Measurements from ENCODE around the gene HTR3A.
"Not testable (repeated sequence)": the region's sequence is repeated elsewhere in the genome, so short reads cannot be mapped to it uniquely, and the experiment has no call there.

Gene HTR3A

DNA sequence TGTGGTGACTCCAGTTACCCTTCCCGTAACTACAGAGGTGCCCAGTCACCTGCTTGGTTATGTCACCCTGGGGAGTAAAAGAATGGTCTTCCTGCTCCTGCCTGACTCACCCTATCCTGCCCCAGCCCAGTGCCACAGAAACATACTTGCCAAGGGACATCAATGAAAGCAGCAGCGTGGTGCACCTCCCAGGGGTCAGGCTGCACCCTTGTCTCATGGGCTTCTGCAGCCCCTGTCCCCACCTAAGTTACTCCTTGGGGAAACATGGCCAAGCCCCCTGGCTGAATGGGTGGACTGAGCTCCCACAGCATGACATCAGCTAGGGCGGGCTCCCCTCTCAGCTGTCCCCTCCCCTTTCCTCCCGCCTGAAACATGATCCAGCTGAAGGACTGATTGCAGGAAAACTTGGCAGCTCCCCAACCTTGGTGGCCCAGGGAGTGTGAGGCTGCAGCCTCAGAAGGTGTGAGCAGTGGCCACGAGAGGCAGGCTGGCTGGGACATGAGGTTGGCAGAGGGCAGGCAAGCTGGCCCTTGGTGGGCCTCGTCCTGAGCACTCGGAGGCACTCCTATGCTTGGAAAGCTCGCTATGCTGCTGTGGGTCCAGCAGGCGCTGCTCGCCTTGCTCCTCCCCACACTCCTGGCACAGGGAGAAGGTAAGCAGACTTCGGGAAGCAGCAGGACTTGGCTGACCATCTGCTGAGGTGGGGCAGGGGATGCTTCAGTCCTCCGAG, at the start of gene HTR3A:
Gene HTR3A (plus strand): TSS at position 368 of the 730 bp plus-strand sequence. CDS start 218 bp downstream, at position 586.
- Mint-ChIP-seq H3K9me3 (no peaks in the 10 kb centered on the region), H3K27me3 (peaks cover 35% of the 10 kb centered on the region), H3K4me3 (no peak within 1 kb of the TSS), H3K36me3 (no peaks in the 10 kb centered on the region), H3K27ac (no peak within 1 kb of the TSS), H3K4me1 (no peaks in the 10 kb centered on the region)
- CTCF ChIA-PET = interaction anchor here (1.2 kb wide), 1 partner anchor 79 kb away, joined by 6 read pairs; no protein-coding TSS in a partner anchor
- DNase-seq = no peak

GRCh38 chr11:113926273-113927197, 48.4 kb upstream of the HTR3A start:
- H3K27ac Mint-ChIP-seq = no peak overlapping the region
- no peaks in the 10 kb centered on the region for H3K9me3 Mint-ChIP-seq
- no peaks in the 10 kb centered on the region for H3K4me1 Mint-ChIP-seq
- DNase-seq = no peak
- peaks cover 4% of the 10 kb centered on the region for H3K27me3 Mint-ChIP-seq
- no peaks in the 10 kb centered on the region for H3K36me3 Mint-ChIP-seq
- H3K4me3 Mint-ChIP-seq = no peak overlapping the region
- CTCF ChIA-PET = no interaction called here

DNA sequence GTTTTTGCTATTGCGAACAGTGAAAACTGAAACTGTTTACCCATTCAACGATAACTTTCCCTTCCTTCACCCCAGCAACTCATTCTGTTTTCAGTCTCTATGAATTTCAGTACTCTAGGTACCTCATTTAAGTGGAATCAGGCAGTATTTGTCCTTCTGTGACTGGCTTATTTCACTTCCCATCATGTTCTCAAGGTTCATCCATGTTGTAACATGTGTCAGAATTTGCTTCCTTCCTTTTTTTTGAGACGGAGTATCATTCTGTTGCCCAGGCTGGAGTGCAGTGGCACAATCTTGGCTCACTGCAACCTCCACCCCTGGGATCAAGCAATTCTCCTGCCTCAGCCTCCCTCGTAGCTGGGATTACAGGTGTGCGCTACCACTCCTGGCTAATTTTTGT, 46.6 kb upstream of the HTR3A start:
- peaks cover 4% of the 10 kb centered on the region for H3K27me3 Mint-ChIP-seq
- H3K9me3 Mint-ChIP-seq = no peaks in the 10 kb centered on the region
- H3K4me1 Mint-ChIP-seq = no peaks in the 10 kb centered on the region
- no peak overlapping the region for H3K4me3 Mint-ChIP-seq
- H3K27ac Mint-ChIP-seq = no peak overlapping the region
- CTCF ChIA-PET = no interaction called here
- no peak for DNase-seq
- no peaks in the 10 kb centered on the region for H3K36me3 Mint-ChIP-seq

GRCh38 chr11:113932788-113933187, 42.1 kb upstream of the HTR3A start:
- Mint-ChIP-seq H3K27me3 (peaks cover 14% of the 10 kb centered on the region), H3K4me1 (no peaks in the 10 kb centered on the region), H3K27ac (no peak overlapping the region), H3K4me3 (no peak overlapping the region), H3K36me3 (no peaks in the 10 kb centered on the region), H3K9me3 (no peaks in the 10 kb centered on the region)
- CTCF ChIA-PET = no interaction called here
- no peak for DNase-seq

- H3K4me1 Mint-ChIP-seq, CTCF ChIA-PET, H3K9me3 Mint-ChIP-seq, DNase-seq, H3K4me3 Mint-ChIP-seq, H3K36me3 Mint-ChIP-seq, H3K27ac Mint-ChIP-seq: not testable (repeated sequence)
- H3K27me3 Mint-ChIP-seq = peaks cover 17% of the 10 kb centered on the region
These were observed 40.7 kb upstream of the HTR3A start for GRCh38 chr11:113934193-113934592.

GRCh38 chr11:113934761-113935160, 40.1 kb upstream of the HTR3A start:
- H3K36me3 Mint-ChIP-seq = no peaks in the 10 kb centered on the region
- no peak overlapping the region for H3K27ac Mint-ChIP-seq
- H3K27me3 Mint-ChIP-seq = peaks cover 17% of the 10 kb centered on the region
- no peaks in the 10 kb centered on the region for H3K4me1 Mint-ChIP-seq
- no peak for DNase-seq
- H3K4me3 Mint-ChIP-seq = no peak overlapping the region
- no peaks in the 10 kb centered on the region for H3K9me3 Mint-ChIP-seq
- CTCF ChIA-PET = no interaction called here

- no peak overlapping the region for H3K4me3 Mint-ChIP-seq
- CTCF ChIA-PET = no interaction called here
- H3K36me3 Mint-ChIP-seq = no peaks in the 10 kb centered on the region
- no peaks in the 10 kb centered on the region for H3K9me3 Mint-ChIP-seq
- no peak for DNase-seq
- no peak overlapping the region for H3K27ac Mint-ChIP-seq
- H3K27me3 Mint-ChIP-seq = peaks cover 17% of the 10 kb centered on the region
- no peaks in the 10 kb centered on the region for H3K4me1 Mint-ChIP-seq
These were observed 39.0 kb upstream of the HTR3A start for GRCh38 chr11:113935858-113936257.

DNA sequence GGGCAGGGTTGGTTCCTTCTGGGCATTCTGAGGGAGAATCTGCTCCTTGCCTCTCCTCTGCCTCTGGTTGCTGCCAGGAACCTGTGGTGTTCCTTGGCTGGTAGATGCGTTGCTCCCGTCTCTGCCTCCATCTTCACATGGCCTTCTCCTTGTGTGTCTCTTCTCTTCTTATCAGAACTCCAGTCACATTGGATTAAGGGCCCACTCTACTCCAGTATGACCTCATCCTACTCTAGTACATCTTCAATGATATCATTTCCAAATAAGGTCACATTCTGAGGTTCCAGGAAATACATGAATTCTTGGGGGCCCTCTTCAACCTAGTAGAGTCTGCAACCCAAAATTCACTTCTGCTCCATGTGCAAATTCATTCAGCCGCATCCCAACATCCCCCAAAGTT, 37.0 kb upstream of the HTR3A start:
- Mint-ChIP-seq H3K27ac (no peak overlapping the region), H3K9me3 (no peaks in the 10 kb centered on the region), H3K27me3 (peaks cover 17% of the 10 kb centered on the region), H3K36me3 (no peaks in the 10 kb centered on the region), H3K4me1 (no peaks in the 10 kb centered on the region), H3K4me3 (no peak overlapping the region)
- CTCF ChIA-PET = no interaction called here
- no peak for DNase-seq

DNA sequence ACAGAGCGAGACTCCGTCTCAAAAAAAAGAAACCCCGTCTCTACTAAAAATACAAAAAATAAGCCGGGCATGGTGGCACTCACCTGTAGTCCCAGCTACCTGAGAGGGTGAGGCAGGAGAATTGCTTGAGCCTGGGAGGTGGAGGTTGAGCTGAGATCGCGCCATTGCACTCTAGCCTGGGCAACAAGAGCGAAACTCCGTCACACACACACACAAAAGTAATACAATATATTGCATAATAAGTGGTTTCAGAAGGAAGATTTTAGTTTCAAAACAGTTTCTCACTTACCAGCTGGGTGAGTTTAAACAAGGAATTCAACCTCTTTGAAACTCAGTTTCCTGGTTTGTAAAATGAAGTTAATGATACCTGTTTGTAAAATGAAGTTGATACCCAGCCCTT, 32.7 kb upstream of the HTR3A start:
- CTCF ChIA-PET = interaction anchor here (1.0 kb wide), 1 partner anchor 52 kb away, joined by 3 read pairs; no protein-coding TSS in a partner anchor
- Mint-ChIP-seq H3K36me3 (no peaks in the 10 kb centered on the region), H3K27me3 (peaks cover 4% of the 10 kb centered on the region), H3K4me3 (no peak overlapping the region), H3K4me1 (no peaks in the 10 kb centered on the region), H3K27ac (no peak overlapping the region), H3K9me3 (no peaks in the 10 kb centered on the region)
- DNase-seq = no peak

- H3K27ac Mint-ChIP-seq, DNase-seq, H3K9me3 Mint-ChIP-seq, H3K4me1 Mint-ChIP-seq, CTCF ChIA-PET, H3K4me3 Mint-ChIP-seq, H3K36me3 Mint-ChIP-seq: not testable (repeated sequence)
- peaks cover 13% of the 10 kb centered on the region for H3K27me3 Mint-ChIP-seq
These were observed 28.7 kb upstream of the HTR3A start for GRCh38 chr11:113946162-113946561.

DNA sequence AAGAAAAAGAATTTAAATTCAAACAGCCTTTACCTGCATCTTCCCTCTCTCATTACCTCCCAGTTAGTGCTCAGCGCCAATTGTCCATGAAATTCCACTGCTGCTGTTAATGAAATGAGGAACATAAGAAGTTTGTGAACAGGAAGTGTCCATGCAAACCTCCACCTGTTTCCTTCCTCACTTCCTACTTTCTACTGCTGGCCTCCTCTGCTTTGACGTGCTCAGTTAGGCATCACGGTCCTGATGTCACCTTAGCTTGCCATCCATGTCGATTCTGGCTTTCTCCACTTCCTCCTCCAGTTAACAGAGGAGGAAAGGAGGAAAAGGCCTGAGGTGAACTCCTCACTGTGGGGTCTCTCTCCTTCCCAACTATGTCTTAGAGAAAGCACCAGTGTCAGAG, 26.9 kb upstream of the HTR3A start:
- H3K4me3 Mint-ChIP-seq = no peak overlapping the region
- H3K9me3 Mint-ChIP-seq = no peaks in the 10 kb centered on the region

GRCh38 chr11:113949891-113950290, 25.0 kb upstream of the HTR3A start:
- H3K4me3 Mint-ChIP-seq = no peak overlapping the region
- no peak for DNase-seq
- no peaks in the 10 kb centered on the region for H3K36me3 Mint-ChIP-seq
- peaks cover 38% of the 10 kb centered on the region for H3K27me3 Mint-ChIP-seq
- CTCF ChIA-PET = no interaction called here
- H3K9me3 Mint-ChIP-seq = no peaks in the 10 kb centered on the region
- H3K4me1 Mint-ChIP-seq = no peaks in the 10 kb centered on the region
- H3K27ac Mint-ChIP-seq = no peak overlapping the region

More for the DNA sequence above, 26.9 kb upstream of the HTR3A start:
- H3K27ac Mint-ChIP-seq = no peak overlapping the region
- H3K4me1 Mint-ChIP-seq = no peaks in the 10 kb centered on the region
- H3K27me3 Mint-ChIP-seq = peaks cover 31% of the 10 kb centered on the region
- H3K36me3 Mint-ChIP-seq = no peaks in the 10 kb centered on the region
- CTCF ChIA-PET = interaction anchor here (0.6 kb wide), 1 partner anchor 52 kb away, joined by 5 read pairs; no protein-coding TSS in a partner anchor
- no peak for DNase-seq

DNA sequence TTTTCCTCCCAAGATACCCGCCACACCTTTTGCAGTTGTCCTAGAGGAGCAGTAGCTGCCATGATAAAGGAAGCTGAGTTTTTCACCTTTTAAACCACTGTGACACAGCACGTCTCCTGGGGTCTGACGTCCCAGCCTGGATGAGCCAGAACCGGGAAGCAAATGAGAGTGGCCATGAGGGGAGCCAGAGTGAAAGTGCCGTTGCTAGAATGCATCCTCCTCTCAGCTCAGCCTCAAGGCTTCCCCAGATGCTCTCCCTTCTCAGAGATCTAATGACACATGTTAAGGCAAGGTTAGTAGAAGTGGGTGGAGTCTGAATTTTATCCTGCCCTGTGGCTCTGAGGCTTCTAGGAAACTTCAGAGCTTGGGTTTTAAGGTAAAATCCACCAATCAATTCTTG, 23.4 kb upstream of the HTR3A start:
- Mint-ChIP-seq H3K9me3 (no peaks in the 10 kb centered on the region), H3K27ac (no peak overlapping the region), H3K4me3 (no peak overlapping the region), H3K27me3 (peaks cover 38% of the 10 kb centered on the region), H3K4me1 (no peaks in the 10 kb centered on the region), H3K36me3 (no peaks in the 10 kb centered on the region)
- no peak for DNase-seq
- CTCF ChIA-PET = no interaction called here

- no peak for DNase-seq
- Mint-ChIP-seq H3K36me3 (no peaks in the 10 kb centered on the region), H3K4me1 (no peaks in the 10 kb centered on the region), H3K27me3 (peaks cover 38% of the 10 kb centered on the region), H3K9me3 (no peaks in the 10 kb centered on the region), H3K4me3 (no peak overlapping the region), H3K27ac (no peak overlapping the region)
- CTCF ChIA-PET = no interaction called here
These were observed 22.8 kb upstream of the HTR3A start for GRCh38 chr11:113952070-113952469.

GRCh38 chr11:113952588-113952987, 22.3 kb upstream of the HTR3A start:
- Mint-ChIP-seq H3K36me3 (no peaks in the 10 kb centered on the region), H3K27ac (no peak overlapping the region), H3K9me3 (no peaks in the 10 kb centered on the region), H3K27me3 (peaks cover 38% of the 10 kb centered on the region), H3K4me1 (no peaks in the 10 kb centered on the region), H3K4me3 (no peak overlapping the region)
- CTCF ChIA-PET = no interaction called here
- no peak for DNase-seq
